22Rv1 (cell line): ENCODE results near the gene VASH2.

Experiments
- CTCF ChIP-seq: fragments of 450-650 bp; IDR thresholded peaks from 2 replicates; pipeline ENCODE4 v1.5.1; 2017; ENCODE audit warnings: mild to moderate bottlenecking
- ZFX ChIP-seq: fragments of 450-650 bp; IDR thresholded peaks from 2 replicates; pipeline ENCODE4 v1.6.1; 2017; ENCODE audit warnings: antibody characterized with exemption, borderline replicate concordance

GRCh38 chr1:212920246-212920645 lies 30.1 kb upstream of the VASH2 start:
- no peak for TF ChIP-seq CTCF
- no peak for TF ChIP-seq ZFX
